NCI-H774 (cell line): ENCODE results near the gene CREB5.

ENCODE experiments used
- DNase-seq: peaks from one replicate; lab custom pipeline; 2025; lab: John Stamatoyannopoulos, UW

Gene CREB5

GRCh38 chr7:28858206-28858605 is 445.9 kb downstream of the CREB5 start:
- DNase-seq, result no peak

DNA sequence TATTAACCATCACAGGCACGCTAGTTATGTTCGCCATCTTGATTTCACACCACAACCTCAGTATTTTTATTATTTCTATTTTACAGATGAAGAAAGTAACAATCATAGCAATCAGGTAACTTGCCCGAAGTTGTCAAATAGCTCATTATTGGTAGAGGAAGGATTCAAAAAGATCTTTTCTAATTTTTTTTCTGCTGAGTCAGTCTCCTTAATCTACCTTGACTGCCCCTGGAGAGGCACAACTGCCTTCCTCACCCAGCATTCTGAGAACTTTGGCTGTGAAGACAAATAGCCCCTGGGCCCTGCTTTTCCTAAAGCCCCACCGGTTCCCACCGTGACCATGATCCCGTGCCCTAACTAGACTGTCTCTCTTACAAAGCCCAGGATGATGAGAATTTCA is 446.6 kb downstream of the CREB5 start:
- no peak for DNase-seq

DNA sequence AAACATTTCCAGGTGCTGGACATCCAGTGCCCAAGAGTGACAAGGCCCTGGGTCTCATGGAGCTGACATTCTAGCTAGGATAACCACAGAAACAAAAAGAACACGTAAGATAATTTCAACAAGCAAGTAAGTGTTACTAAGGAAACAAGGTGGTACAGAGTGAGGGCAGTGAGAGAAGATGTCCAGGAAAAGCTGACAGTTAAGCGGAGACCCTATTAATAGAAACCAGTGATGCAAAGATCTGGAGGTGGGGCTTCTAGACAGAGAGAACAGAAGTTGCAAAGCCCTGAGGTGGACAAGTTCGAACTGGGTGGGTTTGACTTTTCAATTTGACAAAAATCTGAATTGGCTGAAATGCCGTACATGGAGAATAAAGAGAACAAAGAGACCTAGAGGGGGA is 449.5 kb downstream of the CREB5 start:
- no peak for DNase-seq

DNA sequence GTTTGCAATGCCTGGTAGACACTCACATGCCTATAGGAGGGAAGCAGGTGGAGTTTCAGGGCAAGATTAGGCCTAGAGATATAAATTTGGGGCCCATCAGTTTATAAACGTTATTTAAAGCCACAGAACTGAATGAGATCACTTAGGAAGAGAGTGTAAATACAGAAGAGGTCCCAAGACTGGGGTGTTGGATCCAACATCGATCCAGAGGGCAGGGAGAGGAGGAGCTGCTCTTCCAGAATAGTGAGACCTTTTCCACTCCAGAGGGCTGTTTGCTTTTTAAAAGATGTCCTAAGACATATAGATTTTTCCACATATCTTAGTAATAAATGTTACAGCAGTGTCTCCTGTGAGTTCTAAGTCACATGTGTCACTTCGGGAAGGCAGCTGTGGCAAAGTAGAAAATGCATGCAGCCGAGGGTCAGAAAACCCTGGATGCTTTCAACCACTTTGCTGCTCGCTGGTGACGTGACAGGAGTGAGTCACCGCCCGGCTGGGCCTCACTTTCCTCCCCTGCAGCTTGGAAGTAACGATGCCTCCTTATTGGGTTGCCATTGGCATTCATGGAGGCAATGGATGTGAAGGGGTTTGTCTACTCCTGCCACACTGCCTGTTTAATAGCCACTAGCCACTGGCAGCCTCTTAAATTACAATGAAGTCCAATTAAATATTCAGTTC is 450.4 kb downstream of the CREB5 start:
- DNase-seq, result no peak

GRCh38 chr7:28865601-28866144 is 453.4 kb downstream of the CREB5 start:
- DNase-seq, result no peak

- no peak for DNase-seq
Observed at GRCh38 chr7:28868712-28869111, 456.4 kb downstream of the CREB5 start.

GRCh38 chr7:28871077-28871476 is 458.8 kb downstream of the CREB5 start:
- no peak for DNase-seq

GRCh38 chr7:28871631-28872030 is 459.3 kb downstream of the CREB5 start:
- no peak for DNase-seq

- DNase-seq, result no peak
Observed at GRCh38 chr7:28872226-28872625, 459.9 kb downstream of the CREB5 start.

- DNase-seq, result no peak
Observed at GRCh38 chr7:28873365-28873764, 461.0 kb downstream of the CREB5 start.

DNA sequence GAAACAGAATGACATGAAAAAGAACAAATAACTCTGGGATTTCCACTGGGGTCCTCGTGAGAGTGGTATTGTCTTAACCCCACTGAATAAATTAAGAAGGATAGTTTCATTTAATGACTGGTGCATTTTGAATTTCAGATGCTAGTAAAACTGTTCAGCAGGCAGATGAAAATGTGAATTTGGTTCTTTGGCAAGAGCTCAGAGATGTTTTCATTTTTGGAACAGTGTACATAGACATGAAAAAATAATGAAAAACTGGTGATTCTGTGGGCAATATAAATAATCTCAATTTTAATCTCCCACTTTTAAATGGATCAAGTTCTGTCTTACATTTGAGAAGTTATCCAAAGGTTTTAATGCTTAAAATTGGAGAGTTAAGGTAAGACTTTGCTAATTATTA is 461.7 kb downstream of the CREB5 start:
- no peak for DNase-seq
